Stimulated activated CD8-positive, alpha-beta memory T cell treated with anti-CD3 and anti-CD28 coated beads, Interleukin-4, amount 100 ng/mL, for 48 hours (primary cell): ENCODE measurements around the gene CYP2S1.
"Not testable (repeated sequence)": the region's sequence is repeated elsewhere in the genome, so short reads cannot be mapped to it uniquely, and the experiment has no call there.

Experiments
- DNase-seq: peaks from one replicate; pipeline ENCODE4 v3.0.0-alpha.2; 2020

Gene CYP2S1

GRCh38 chr19:41226874-41227390 lies 33.9 kb downstream of the CYP2S1 start:
- peak; percentile 29 for DNase-seq

GRCh38 chr19:41228486-41228885 lies 35.5 kb downstream of the CYP2S1 start:
- DNase-seq, result no peak

- not testable (repeated sequence) for DNase-seq
Observed at GRCh38 chr19:41229338-41229737, 36.3 kb downstream of the CYP2S1 start.

- no peak for DNase-seq
Observed at GRCh38 chr19:41230067-41230857, 37.2 kb downstream of the CYP2S1 start.

- no peak for DNase-seq
Observed at GRCh38 chr19:41232686-41233085, 39.7 kb downstream of the CYP2S1 start.

GRCh38 chr19:41233748-41234240 lies 40.8 kb downstream of the CYP2S1 start:
- DNase-seq, result no peak

GRCh38 chr19:41234512-41235168 lies 41.6 kb downstream of the CYP2S1 start:
- DNase-seq, result no peak

GRCh38 chr19:41235480-41235879 lies 42.5 kb downstream of the CYP2S1 start:
- DNase-seq, result no peak

- no peak for DNase-seq
Observed at GRCh38 chr19:41238244-41238643, 45.2 kb downstream of the CYP2S1 start.

- no peak for DNase-seq
Observed at GRCh38 chr19:41239363-41239762, 46.3 kb downstream of the CYP2S1 start.

- DNase-seq, result no peak
Observed at GRCh38 chr19:41239961-41240574, 47.0 kb downstream of the CYP2S1 start.

GRCh38 chr19:41241859-41242258 lies 48.8 kb downstream of the CYP2S1 start:
- no peak for DNase-seq

GRCh38 chr19:41244117-41244516 lies 51.1 kb downstream of the CYP2S1 start:
- no peak for DNase-seq

- DNase-seq, result no peak
Observed at GRCh38 chr19:41245843-41246242, 52.8 kb downstream of the CYP2S1 start.

- DNase-seq, result no peak
Observed at GRCh38 chr19:41248895-41249294, 55.9 kb downstream of the CYP2S1 start.

- no peak for DNase-seq
Observed at GRCh38 chr19:41249707-41250423, 56.8 kb downstream of the CYP2S1 start.

- no peak for DNase-seq
Observed at GRCh38 chr19:41253660-41254059, 60.6 kb downstream of the CYP2S1 start.

GRCh38 chr19:41255171-41255570 lies 62.2 kb downstream of the CYP2S1 start:
- DNase-seq, result no peak
